H1 (cell line): ENCODE measurements around the gene DRC7. TPM values are rescaled to one million over a fixed set of nuclear protein-coding genes. Genes with fewer than 3 reads are reported as not detected.

Source experiments
- CHD7 ChIP-seq: fragments of 300-600 bp; sonication (generic); IDR thresholded peaks from 2 replicates; pipeline ENCODE4 v1.7.1; 2012; ENCODE audit warnings: low read length, moderate library complexity, mild to moderate bottlenecking, inconsistent platforms; ENCODE audit not compliant: insufficient replicate concordance
- SP4 ChIP-seq: IDR thresholded peaks from 2 replicates; pipeline ENCODE4 v1.6.1; 2012; ENCODE audit warnings: low read length, inconsistent platforms
- USF2 ChIP-seq: IDR thresholded peaks from 2 replicates; pipeline ENCODE4 v1.6.1; 2011; ENCODE audit warnings: low read length, improper control_type of control experiment
- polyA plus RNA-seq, 7 experiments: library from polyadenylated mRNA; depleted of rRNA in 3 of 7; stranded (reverse) in 5 of 7; unstranded in 2 of 7; fragments of >200 nt in 5 of 7; fragments of 200-250 nt in 2 of 7; gene quantifications; 1 replicate in 5 of 7; 2 replicates in 1 of 7; 4 replicates in 1 of 7; pipeline versions ENCODE4 v1.2.1 to v1.2.3, GENCODE V29; 2011 to 2013; ENCODE audit warnings: missing spikeins in 2 of 7, mixed read lengths in 2 of 7
- total RNA-seq: library from RNA; stranded (reverse); fragmentation: NEBNext Ultra II Directional; extraction: Animal tissue kit (Norgen Biotek cat#: 25700); gene quantifications from 2 replicates; pipeline ENCODE4 v1.2.1, GENCODE V29; 2021

The DRC7 gene
- total and polyA plus RNA-seq, 2 of the 8 experiments (the other 6 are each of a cell fraction or from before 2014, with no cell fraction given), result 0.14 TPM; not detected in 1

GRCh38 chr16:57764341-57765159, 69.9 kb downstream of the DRC7 start (continued):
- TF ChIP-seq CHD7 (no peak), SP4 (no peak), USF2 (peak; percentile 34; the same call in 1 of the 2 replicates)
